MCF 10A (cell line): ENCODE results near the gene PCP4. TPM values are rescaled to one million over a fixed set of nuclear protein-coding genes. Genes with fewer than 3 reads are reported as not detected.
A peak's percentile ranks its signal among the peaks of the same experiment; 100 is the strongest.

Experiments used
- BruUV-seq: library from RNA; stranded (reverse); fragments of 400-500 nt; replicated peaks from 2 replicates; lab custom pipeline; 2021; lab: Mats Ljungman, UMichigan
- CTCF ChIA-PET: fragments of 300-600 bp; sonication (Branson Sonifier 250); formaldehyde crosslinking; extraction: SDS; loops from one replicate; lab custom pipeline; 2021; ENCODE audit warnings: antibody characterized with exemption, inconsistent platforms; lab: Yijun Ruan, JAX
- POLR2A ChIA-PET: fragments of 300-600, 350-650 bp; sonication (Branson Sonifier 250); formaldehyde crosslinking; extraction: SDS; loops from one replicate; lab custom pipeline; 2020; ENCODE audit warnings: antibody characterized with exemption, inconsistent platforms; lab: Yijun Ruan, JAX
- DNase-seq: peaks from one replicate; pipeline ENCODE4 v3.0.0-alpha.2; 2018; ENCODE audit not compliant: unreplicated experiment
- H3K27ac Mint-ChIP-seq: one replicate; pipeline ENCODE4 v1.8.0; 2022; ENCODE audit warnings: mild to moderate bottlenecking, low read depth, mixed read lengths; ENCODE audit not compliant: unreplicated experiment
- H3K27me3 Mint-ChIP-seq: one replicate; pipeline ENCODE4 v1.8.0; 2022; ENCODE audit warnings: mixed read lengths; ENCODE audit not compliant: insufficient read depth, unreplicated experiment
- H3K36me3 Mint-ChIP-seq: one replicate; pipeline ENCODE4 v1.8.0; 2022; ENCODE audit warnings: mild to moderate bottlenecking, moderate library complexity, mixed read lengths; ENCODE audit not compliant: insufficient read depth, unreplicated experiment
- H3K4me1 Mint-ChIP-seq: one replicate; pipeline ENCODE4 v1.8.0; 2022; ENCODE audit warnings: mixed read lengths; ENCODE audit not compliant: insufficient read depth, unreplicated experiment
- H3K4me3 Mint-ChIP-seq: one replicate; pipeline ENCODE4 v1.8.0; 2022; ENCODE audit warnings: mild to moderate bottlenecking, moderate library complexity, mixed read lengths; ENCODE audit not compliant: unreplicated experiment
- H3K9me3 Mint-ChIP-seq: one replicate; pipeline ENCODE4 v1.8.0; 2022; ENCODE audit warnings: mixed read lengths; ENCODE audit not compliant: unreplicated experiment
- intact Hi-C: fragments of 100-400 bp; cut with micrococcal nuclease; formaldehyde crosslinking; loops from 2 replicates; pipeline ENCODE4 v1.14.1; 2022
- total RNA-seq: library from RNA; stranded (reverse); gene quantifications from 2 replicates; pipeline ENCODE4 v1.2.3, GENCODE V29; 2022
- TF ChIP-seq, protein P1 (sequence below): fragments of 200-600 bp; IDR thresholded peaks from one replicate; pipeline ENCODE4 v1.8.0; 2022; ENCODE audit warnings: antibody characterized with exemption, mild to moderate bottlenecking; ENCODE audit not compliant: unreplicated experiment

The PCP4 gene
- total RNA-seq, 1 experiment from 2014 or later: not detected

DNA sequence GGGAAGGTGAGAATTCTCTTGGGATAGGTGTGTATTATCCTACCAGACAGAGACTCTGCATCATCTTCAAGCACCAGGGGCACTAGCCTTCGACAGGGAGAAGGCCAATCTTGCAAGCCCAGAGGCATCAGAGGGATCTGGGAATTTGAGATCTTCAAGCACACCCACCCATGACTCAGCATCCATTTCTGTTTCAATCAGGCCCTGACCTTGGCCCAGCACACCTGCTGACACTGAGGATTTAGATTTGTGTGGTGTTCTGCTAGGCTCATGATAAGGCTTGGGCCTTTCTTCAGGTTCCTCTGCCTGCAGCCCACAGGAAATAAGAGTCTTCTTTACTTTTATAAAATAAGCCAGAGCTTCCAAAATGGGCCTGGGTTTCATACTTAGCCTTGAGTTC, 6.6 kb upstream of the PCP4 start:
- Mint-ChIP-seq H3K9me3 (no peaks in the 10 kb centered on the region), H3K36me3 (no peaks in the 10 kb centered on the region), H3K27me3 (peaks cover 31% of the 10 kb centered on the region), H3K4me1 (no peaks in the 10 kb centered on the region), H3K27ac (no peak overlapping the region), H3K4me3 (no peak overlapping the region)
- TF ChIP-seq, protein P1, sequence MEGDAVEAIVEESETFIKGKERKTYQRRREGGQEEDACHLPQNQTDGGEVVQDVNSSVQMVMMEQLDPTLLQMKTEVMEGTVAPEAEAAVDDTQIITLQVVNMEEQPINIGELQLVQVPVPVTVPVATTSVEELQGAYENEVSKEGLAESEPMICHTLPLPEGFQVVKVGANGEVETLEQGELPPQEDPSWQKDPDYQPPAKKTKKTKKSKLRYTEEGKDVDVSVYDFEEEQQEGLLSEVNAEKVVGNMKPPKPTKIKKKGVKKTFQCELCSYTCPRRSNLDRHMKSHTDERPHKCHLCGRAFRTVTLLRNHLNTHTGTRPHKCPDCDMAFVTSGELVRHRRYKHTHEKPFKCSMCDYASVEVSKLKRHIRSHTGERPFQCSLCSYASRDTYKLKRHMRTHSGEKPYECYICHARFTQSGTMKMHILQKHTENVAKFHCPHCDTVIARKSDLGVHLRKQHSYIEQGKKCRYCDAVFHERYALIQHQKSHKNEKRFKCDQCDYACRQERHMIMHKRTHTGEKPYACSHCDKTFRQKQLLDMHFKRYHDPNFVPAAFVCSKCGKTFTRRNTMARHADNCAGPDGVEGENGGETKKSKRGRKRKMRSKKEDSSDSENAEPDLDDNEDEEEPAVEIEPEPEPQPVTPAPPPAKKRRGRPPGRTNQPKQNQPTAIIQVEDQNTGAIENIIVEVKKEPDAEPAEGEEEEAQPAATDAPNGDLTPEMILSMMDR: no peak
- CTCF ChIA-PET: interaction anchor here (0.9 to 1.8 kb wide), 2 partner anchors 9 to 260 kb away, joined by 5 to 10 read pairs; no protein-coding TSS in a partner anchor
- intact Hi-C loops: no loop called here
- POLR2A ChIA-PET: interaction anchor here (0.6 kb wide), 1 partner anchor 110 kb away, joined by 3 read pairs; no protein-coding TSS in a partner anchor
- DNase-seq: no peak
- no TSS peak for BruUV-seq

DNA sequence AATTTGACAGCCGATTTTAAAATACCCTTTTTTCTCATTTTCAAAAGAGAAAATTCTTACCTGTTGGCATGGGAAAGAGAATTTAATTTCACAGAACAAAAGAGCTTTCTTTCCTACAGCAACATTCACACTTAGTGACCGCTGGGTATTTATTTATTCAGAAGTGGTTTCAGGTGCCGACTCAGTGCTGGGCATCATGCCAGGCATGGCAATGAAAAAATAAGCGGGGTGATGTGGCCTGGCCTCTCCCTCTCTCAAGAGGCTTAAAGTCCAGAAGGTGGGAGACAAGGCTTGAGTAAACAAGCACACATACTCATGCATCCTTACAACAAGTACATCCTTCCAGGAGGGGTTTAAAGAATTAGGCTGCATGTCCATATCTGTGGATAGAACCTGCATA, 4.1 kb upstream of the PCP4 start:
- peak; percentile 6 for DNase-seq
- POLR2A ChIA-PET: no interaction called here
- H3K27ac Mint-ChIP-seq: no peak overlapping the region
- BruUV-seq: no TSS peak
- no peaks in the 10 kb centered on the region for H3K9me3 Mint-ChIP-seq
- CTCF ChIA-PET: interaction anchor here (0.5 to 2.5 kb wide), 2 partner anchors 257 to 559 kb away, joined by 3 to 23 read pairs; no protein-coding TSS in a partner anchor
- peaks cover 45% of the 10 kb centered on the region for H3K27me3 Mint-ChIP-seq
- intact Hi-C loops: no loop called here
- no peaks in the 10 kb centered on the region for H3K4me1 Mint-ChIP-seq
- no peak overlapping the region for H3K4me3 Mint-ChIP-seq
- no peaks in the 10 kb centered on the region for H3K36me3 Mint-ChIP-seq
- TF ChIP-seq, protein P1: no peak

DNA sequence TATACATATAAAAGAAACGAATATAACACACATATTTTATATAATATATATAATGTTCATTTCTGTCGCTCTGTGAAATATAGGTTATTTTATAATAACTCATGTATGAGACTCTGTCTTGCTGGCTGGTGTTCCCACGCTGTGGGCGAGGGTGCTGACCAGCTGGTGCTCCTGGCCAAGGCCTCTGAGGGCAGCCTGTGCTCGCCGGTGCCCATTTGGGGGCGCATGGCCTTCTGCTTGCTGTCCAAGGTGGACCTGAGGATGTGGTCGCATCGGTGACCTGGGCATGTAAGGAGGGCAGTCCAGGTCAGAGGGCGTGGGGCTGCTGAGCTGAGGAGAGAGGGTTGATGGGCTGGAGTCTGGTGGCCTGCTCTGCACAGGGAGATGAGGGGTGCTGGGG, 1.1 kb upstream of the PCP4 start:
- intact Hi-C loops: no loop called here
- no peak for DNase-seq
- Mint-ChIP-seq H3K36me3 (no peaks in the 10 kb centered on the region), H3K4me3 (no peak overlapping the region), H3K27ac (no peak overlapping the region), H3K27me3 (peaks cover 74% of the 10 kb centered on the region), H3K4me1 (no peaks in the 10 kb centered on the region), H3K9me3 (no peaks in the 10 kb centered on the region)
- TF ChIP-seq, protein P1: no peak
- POLR2A ChIA-PET: no interaction called here
- no TSS peak for BruUV-seq
- CTCF ChIA-PET: interaction anchor here (0.6 to 6.0 kb wide), 17 partner anchors 8 to 332 kb away, joined by 3 to 130 read pairs (median 6); no protein-coding TSS in a partner anchor

DNA sequence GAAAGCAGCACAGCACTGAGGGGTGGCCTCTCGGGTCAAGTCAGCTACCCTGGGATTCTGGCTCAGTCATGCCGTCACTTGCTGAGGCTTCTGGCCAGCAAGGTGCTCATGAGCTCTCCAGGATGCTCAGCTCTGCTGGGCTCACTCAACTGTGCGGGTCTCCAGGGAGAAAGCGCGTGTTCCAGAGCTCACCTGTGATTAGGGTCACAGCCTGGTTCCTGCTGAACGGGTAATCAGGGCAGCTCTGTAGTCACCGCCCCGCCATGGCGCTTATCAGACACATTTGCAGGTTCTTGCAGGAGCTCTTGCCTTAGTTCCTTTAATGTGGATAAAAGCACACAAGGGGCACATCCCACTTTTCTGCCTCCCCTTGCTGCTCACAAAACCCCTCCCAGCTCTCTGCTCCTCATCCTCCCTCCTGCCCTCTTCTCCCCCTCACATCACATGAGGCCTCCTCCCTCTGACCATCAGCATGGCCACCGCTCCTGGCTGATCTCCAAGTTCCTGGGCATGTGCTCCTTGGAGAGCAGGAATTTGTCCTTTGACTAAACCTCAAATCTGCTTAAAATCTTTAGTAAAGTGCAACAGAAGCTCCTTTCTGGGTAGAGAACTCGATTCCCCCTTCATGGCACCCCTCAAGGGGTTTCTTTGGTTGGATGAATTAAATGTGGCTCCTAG, 2.0 kb downstream of the PCP4 start:
- TF ChIP-seq, protein P1: no peak
- Mint-ChIP-seq H3K4me1 (no peaks in the 10 kb centered on the region), H3K4me3 (no peak overlapping the region), H3K27ac (no peak overlapping the region), H3K9me3 (no peaks in the 10 kb centered on the region), H3K27me3 (peaks cover 75% of the 10 kb centered on the region), H3K36me3 (no peaks in the 10 kb centered on the region)
- intact Hi-C loops: no loop called here
- no peak for DNase-seq
- POLR2A ChIA-PET: no interaction called here
- no TSS peak for BruUV-seq
- CTCF ChIA-PET: interaction anchor here (0.7 to 6.0 kb wide), 8 partner anchors 14 to 252 kb away, joined by 3 to 130 read pairs (median 4); no protein-coding TSS in a partner anchor
